GM12878 (cell line): ENCODE measurements around the gene PAX5.

Source experiments
- LARP7 ChIP-seq: fragments of 450-650 bp; IDR thresholded peaks from 2 replicates; pipeline ENCODE4 v1.6.1; 2017; ENCODE audit warnings: mild to moderate bottlenecking
- POLR2AphosphoS5 ChIP-seq: IDR thresholded peaks from 2 replicates; pipeline ENCODE4 v1.6.1; 2011; ENCODE audit warnings: mild to moderate bottlenecking, low read length, inconsistent platforms
- RBBP5 ChIP-seq: fragments of 200-600 bp; sonication (generic); conservative IDR thresholded peaks from 2 replicates; pipeline ENCODE4 v1.6.1; 2016
- TAF1 ChIP-seq: IDR thresholded peaks from 2 replicates; pipeline ENCODE4 v1.6.1; 2011; ENCODE audit warnings: mild to moderate bottlenecking, low read depth, low read length, borderline replicate concordance
- YY1 ChIP-seq: IDR thresholded peaks from 2 replicates; pipeline ENCODE4 v1.6.1; 2011; ENCODE audit warnings: low read depth, mild to moderate bottlenecking, low read length
- TF ChIP-seq, protein P1 (sequence below): IDR thresholded peaks from 2 replicates; pipeline ENCODE4 v1.6.1; 2012; ENCODE audit warnings: low read depth, low read length, improper control_type of control experiment
- TF ChIP-seq, protein P2 (sequence below), 3 experiments: IDR thresholded peaks in 2 of 3; conservative IDR thresholded peaks in 1 of 3; 2 replicates each; pipeline ENCODE4 v1.5.1; 2011; ENCODE audit warnings: low read depth in 3 of 3, low read length in 3 of 3, mild to moderate bottlenecking in 3 of 3, control low read depth in 2 of 3, moderate library complexity in 2 of 3, inconsistent platforms in 1 of 3, mixed read lengths in 1 of 3; ENCODE audit not compliant: control insufficient read depth in 2 of 3, insufficient read depth in 1 of 3; ENCODE audit errors: extremely low read depth in 1 of 3

DNA sequence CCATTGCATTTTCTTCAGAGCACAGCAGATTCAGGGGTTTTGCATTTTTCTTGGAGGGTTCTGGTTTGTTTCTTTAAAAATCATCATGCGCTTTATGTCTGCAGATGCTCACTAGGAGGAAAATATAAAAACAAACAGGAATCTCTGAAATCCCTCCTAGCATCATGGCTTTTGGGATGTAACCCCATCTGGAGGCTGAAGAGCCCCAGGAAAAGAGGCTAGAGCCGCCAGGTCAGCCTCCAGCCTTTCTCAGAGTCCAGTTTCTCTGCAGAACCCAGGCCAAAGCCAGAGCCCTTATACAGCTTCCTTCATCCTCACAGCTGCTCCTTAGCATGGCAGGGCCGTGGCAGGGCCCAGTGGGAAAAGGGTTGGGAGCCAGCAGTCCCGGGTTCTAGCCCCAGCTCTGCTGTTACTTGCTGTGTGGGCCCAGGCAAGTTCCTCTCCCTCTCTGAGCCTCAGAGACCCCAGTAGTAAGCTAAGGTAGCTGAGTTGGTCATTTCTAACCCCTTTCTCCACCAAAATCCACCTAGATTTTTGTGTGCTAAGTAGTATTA, 62.1 kb downstream of the PAX5 start:
- TF ChIP-seq, protein P1, sequence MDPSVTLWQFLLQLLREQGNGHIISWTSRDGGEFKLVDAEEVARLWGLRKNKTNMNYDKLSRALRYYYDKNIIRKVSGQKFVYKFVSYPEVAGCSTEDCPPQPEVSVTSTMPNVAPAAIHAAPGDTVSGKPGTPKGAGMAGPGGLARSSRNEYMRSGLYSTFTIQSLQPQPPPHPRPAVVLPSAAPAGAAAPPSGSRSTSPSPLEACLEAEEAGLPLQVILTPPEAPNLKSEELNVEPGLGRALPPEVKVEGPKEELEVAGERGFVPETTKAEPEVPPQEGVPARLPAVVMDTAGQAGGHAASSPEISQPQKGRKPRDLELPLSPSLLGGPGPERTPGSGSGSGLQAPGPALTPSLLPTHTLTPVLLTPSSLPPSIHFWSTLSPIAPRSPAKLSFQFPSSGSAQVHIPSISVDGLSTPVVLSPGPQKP, result no peak
- no peak for TF ChIP-seq TAF1
- TF ChIP-seq RBBP5, result no peak
- TF ChIP-seq, protein P2, sequence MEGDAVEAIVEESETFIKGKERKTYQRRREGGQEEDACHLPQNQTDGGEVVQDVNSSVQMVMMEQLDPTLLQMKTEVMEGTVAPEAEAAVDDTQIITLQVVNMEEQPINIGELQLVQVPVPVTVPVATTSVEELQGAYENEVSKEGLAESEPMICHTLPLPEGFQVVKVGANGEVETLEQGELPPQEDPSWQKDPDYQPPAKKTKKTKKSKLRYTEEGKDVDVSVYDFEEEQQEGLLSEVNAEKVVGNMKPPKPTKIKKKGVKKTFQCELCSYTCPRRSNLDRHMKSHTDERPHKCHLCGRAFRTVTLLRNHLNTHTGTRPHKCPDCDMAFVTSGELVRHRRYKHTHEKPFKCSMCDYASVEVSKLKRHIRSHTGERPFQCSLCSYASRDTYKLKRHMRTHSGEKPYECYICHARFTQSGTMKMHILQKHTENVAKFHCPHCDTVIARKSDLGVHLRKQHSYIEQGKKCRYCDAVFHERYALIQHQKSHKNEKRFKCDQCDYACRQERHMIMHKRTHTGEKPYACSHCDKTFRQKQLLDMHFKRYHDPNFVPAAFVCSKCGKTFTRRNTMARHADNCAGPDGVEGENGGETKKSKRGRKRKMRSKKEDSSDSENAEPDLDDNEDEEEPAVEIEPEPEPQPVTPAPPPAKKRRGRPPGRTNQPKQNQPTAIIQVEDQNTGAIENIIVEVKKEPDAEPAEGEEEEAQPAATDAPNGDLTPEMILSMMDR (IDR thresholded peaks at IDR 0.05 in 2 of 3, conservative IDR thresholded peaks at IDR 0.05 in 1 of 3; ENCODE audit: control insufficient read depth in 2 of 3, extremely low read depth in 1 of 3, insufficient read depth in 1 of 3, low read depth in 3 of 3, low read length in 3 of 3), result no peak
- TF ChIP-seq LARP7, result no peak
- TF ChIP-seq YY1, result no peak
- TF ChIP-seq POLR2AphosphoS5, result no peak
